OCI-M1 (cell line): ENCODE measurements around the gene GPR107.

ENCODE experiments used
- DNase-seq: peaks from one replicate; lab custom pipeline; 2025; lab: John Stamatoyannopoulos, UW

GPR107 gene

GRCh38 chr9:130054325-130054786 lies 650 bp downstream of the GPR107 start:
- DNase-seq, result no peak

GRCh38 chr9:130054820-130055219 lies 1.1 kb downstream of the GPR107 start:
- no peak for DNase-seq

- peak; percentile 24 for DNase-seq
Observed at GRCh38 chr9:130058154-130058553, 4.4 kb downstream of the GPR107 start.

GRCh38 chr9:130058887-130059286 lies 5.2 kb downstream of the GPR107 start:
- DNase-seq, result no peak

GRCh38 chr9:130060296-130060695 lies 6.6 kb downstream of the GPR107 start:
- DNase-seq, result no peak

GRCh38 chr9:130062750-130063149 lies 9.0 kb downstream of the GPR107 start:
- no peak for DNase-seq

GRCh38 chr9:130064621-130065020 lies 10.9 kb downstream of the GPR107 start:
- no peak for DNase-seq

GRCh38 chr9:130069048-130069447 lies 15.3 kb downstream of the GPR107 start:
- no peak for DNase-seq

GRCh38 chr9:130072515-130073235 lies 19.0 kb downstream of the GPR107 start:
- no peak for DNase-seq

GRCh38 chr9:130073373-130073772 lies 19.7 kb downstream of the GPR107 start:
- no peak for DNase-seq

- DNase-seq, result no peak
Observed at GRCh38 chr9:130078547-130078946, 24.8 kb downstream of the GPR107 start.

GRCh38 chr9:130084337-130084736 lies 30.6 kb downstream of the GPR107 start:
- no peak for DNase-seq

- DNase-seq, result no peak
Observed at GRCh38 chr9:130088051-130088450, 34.3 kb downstream of the GPR107 start.

- no peak for DNase-seq
Observed at GRCh38 chr9:130089141-130089540, 35.4 kb downstream of the GPR107 start.

GRCh38 chr9:130090915-130091314 lies 37.2 kb downstream of the GPR107 start:
- DNase-seq, result no peak

- DNase-seq, result no peak
Observed at GRCh38 chr9:130092910-130093309, 39.2 kb downstream of the GPR107 start.

- no peak for DNase-seq
Observed at GRCh38 chr9:130095872-130096271, 42.2 kb downstream of the GPR107 start.

- no peak for DNase-seq
Observed at GRCh38 chr9:130100681-130101080, 47.0 kb downstream of the GPR107 start.

- DNase-seq, result no peak
Observed at GRCh38 chr9:130101915-130102314, 48.2 kb downstream of the GPR107 start.

GRCh38 chr9:130104491-130105193 lies 50.9 kb downstream of the GPR107 start:
- peak; percentile 80 for DNase-seq

GRCh38 chr9:130106860-130107233 lies 53.1 kb downstream of the GPR107 start:
- DNase-seq, result no peak

- DNase-seq, result peak; percentile 83
Observed at GRCh38 chr9:130107234-130107861, 53.6 kb downstream of the GPR107 start.

GRCh38 chr9:130107955-130108354 lies 54.2 kb downstream of the GPR107 start:
- DNase-seq, result no peak
